Adrenal gland (tissue), 12 donors: Measurements from ENCODE around the gene RGS3. TPM values are rescaled to one million over a fixed set of nuclear protein-coding genes. Genes with fewer than 3 reads are reported as not detected.

Experiments
- DNase-seq, 7 donors: peaks; one replicate each; pipeline ENCODE4 v3.0.0-alpha.2; 2019 to 2020
- H3K27ac ChIP-seq, 5 donors: fragments of 200-600 bp; sonication (generic) in 4 of 5; 1 replicate in 3 of 5; 2 replicates in 2 of 5; pipeline versions ENCODE4 v1.5.1 to v1.8.0; 2016 to 2020; ENCODE audit warnings: mild to moderate bottlenecking in 1 of 5
- H3K27me3 ChIP-seq: fragments of 200-600 bp; 2 replicates; pipeline ENCODE4 v1.8.0; 2021
- H3K36me3 ChIP-seq, 2 donors: fragments of 200-600 bp; replicated peaks in 1 of 2; 1 replicate in 1 of 2; 2 replicates in 1 of 2; pipeline versions ENCODE4 v1.5.1 to v1.8.0; 2018 to 2022
- H3K4me1 ChIP-seq, 2 donors: fragments of 200-600 bp; replicated peaks in 1 of 2; 1 replicate in 1 of 2; 2 replicates in 1 of 2; pipeline versions ENCODE4 v1.5.1 to v1.8.0; 2018 to 2021
- H3K4me3 ChIP-seq, 4 donors: fragments of 200-600 bp; sonication (generic) in 3 of 4; one replicate each; pipeline ENCODE4 v1.5.1; 2016 to 2018
- H3K9me3 ChIP-seq, 3 donors: fragments of 200-600 bp; sonication (generic) in 1 of 3; replicated peaks in 1 of 3; 1 replicate in 2 of 3; 2 replicates in 1 of 3; pipeline versions ENCODE4 v1.5.1 to v1.8.0; 2016 to 2021
- POLR2A ChIP-seq, 2 donors: fragments of 450-650 bp; IDR thresholded peaks; one replicate each; pipeline ENCODE4 v1.6.1; 2017; ENCODE audit warnings: antibody characterized with exemption in 2 of 2, mild to moderate bottlenecking in 2 of 2, moderate library complexity in 1 of 2
- WGBS, 4 donors: extraction: QIAGEN DNeasy Blood & Tissue Kit in 2 of 4; methylation state at CpG; one replicate each; pipeline versions ENCODE4 v1.1.5 to v1.1.7; 2013 to 2017; 5-methylcytosine and 5-hydroxymethylcytosine counted together
- intact Hi-C, 2 donors: fragments of 100-400 bp; cut with DNase I; formaldehyde crosslinking; loops; one replicate each; pipeline versions ENCODE4 v1.14.1 to v1.15.0; 2022 to 2023
- polyA plus RNA-seq, 3 donors: library from polyadenylated mRNA; stranded (reverse); fragments of 200-250 nt in 2 of 3; fragments of 350-450 nt in 1 of 3; fragmentation: Illumina TruSeq in 1 of 3; extraction: RNeasy Lipid Tissue Mini Kit (QIAGEN cat#74804) in 1 of 3; gene quantifications; one replicate each; pipeline ENCODE4 v1.2.3, GENCODE V29; 2013 to 2014
- total RNA-seq, 9 donors: library from RNA; depleted of rRNA in 4 of 9; stranded (reverse); fragments of >200 nt in 4 of 9; fragments of 120-200 nt in 1 of 9; fragmentation: NEBNext Ultra II Directional in 1 of 9; extraction: Animal tissue kit (Norgen Biotek cat#: 25700) in 1 of 9; gene quantifications; one replicate each; pipeline versions ENCODE4 v1.1.0 to v1.2.4, GENCODE V29; 2013 to 2023
- TF ChIP-seq, protein P1 (sequence below), 6 experiments: fragments of 450-650 bp in 4 of 6; fragments of 200-600 bp in 2 of 6; sonication (generic) in 1 of 6; IDR thresholded peaks; 1 replicate in 5 of 6; 2 replicates in 1 of 6; pipeline versions ENCODE4 v1.5.1 to v1.8.0; 2016 to 2021; ENCODE audit warnings: antibody characterized with exemption in 6 of 6, mild to moderate bottlenecking in 2 of 6, moderate library complexity in 1 of 6
- donor health status: healthy with polysubstance abuse.
- donor health status: Bipolar disorder and iron deficiency.
- donor health status: DM: yes; HTN: yes; CAD: no.
- donor health status: DM: no; HTN: no; CAD: no.
- donor health status: DM: no; HTN: no; CAD: no.
- donor health status: DM: yes; HTN: yes; CAD: no.

Gene RGS3
- total and polyA plus RNA-seq, 12 donors, result 34.5 to 126 (median 65.6) TPM

DNA sequence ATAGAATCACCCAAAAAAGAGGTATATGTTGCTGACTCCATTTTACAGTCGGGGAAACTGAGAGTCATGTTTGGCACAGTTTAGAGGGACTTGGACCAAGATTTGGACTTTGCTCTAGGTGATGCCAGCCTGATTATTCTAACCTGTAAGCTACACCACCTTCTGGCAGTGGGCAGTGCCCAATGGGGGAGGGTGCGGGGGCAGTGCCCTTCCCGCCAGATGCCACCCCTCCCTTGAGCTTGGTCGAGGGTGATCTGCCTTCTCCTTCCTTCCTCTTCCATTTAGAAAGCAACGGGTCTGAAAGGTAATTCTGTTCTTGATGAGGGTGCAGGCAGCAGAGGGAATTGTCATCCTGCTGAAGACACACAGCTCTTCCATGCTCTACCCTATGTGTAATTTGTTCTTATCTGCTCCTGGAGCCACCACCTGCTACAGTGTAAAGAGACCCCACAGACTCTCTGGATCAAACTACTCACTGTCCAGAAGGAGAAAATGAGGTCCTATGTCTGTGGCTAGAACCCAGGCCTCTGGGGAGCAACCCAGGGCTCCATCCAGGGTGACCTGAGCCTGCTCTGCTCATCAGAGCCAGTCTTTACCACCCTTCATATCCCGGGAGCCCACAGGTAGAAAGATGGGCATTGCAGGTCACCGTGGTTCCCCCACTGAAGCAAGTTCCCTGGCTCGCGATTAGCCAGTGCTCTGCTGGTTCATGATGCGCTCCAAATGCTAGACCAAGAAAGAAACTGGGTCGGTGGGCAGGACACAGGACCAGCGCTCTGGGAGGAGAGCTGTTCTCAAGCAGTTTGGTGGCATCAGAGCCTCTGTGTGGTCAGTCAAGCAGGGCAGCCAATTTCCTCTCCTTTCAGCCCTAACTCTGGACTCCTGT is 156.2 kb downstream of the RGS3 start:
- Histone ChIP-seq H3K9me3 (no peaks in the 10 kb centered on the region), H3K36me3 (no peaks in the 10 kb centered on the region), H3K4me3 (no peak overlapping the region), H3K4me1 (peaks cover 11 to 33% of the 10 kb centered on the region in 2 donors), H3K27me3 (no peaks in the 10 kb centered on the region), H3K27ac (peak overlapping the region in 3 of 5 donors; percentile 63 to 93 (median 83))
- no peak for TF ChIP-seq POLR2A (IDR thresholded peaks at IDR 0.05)
- TF ChIP-seq, protein P1, sequence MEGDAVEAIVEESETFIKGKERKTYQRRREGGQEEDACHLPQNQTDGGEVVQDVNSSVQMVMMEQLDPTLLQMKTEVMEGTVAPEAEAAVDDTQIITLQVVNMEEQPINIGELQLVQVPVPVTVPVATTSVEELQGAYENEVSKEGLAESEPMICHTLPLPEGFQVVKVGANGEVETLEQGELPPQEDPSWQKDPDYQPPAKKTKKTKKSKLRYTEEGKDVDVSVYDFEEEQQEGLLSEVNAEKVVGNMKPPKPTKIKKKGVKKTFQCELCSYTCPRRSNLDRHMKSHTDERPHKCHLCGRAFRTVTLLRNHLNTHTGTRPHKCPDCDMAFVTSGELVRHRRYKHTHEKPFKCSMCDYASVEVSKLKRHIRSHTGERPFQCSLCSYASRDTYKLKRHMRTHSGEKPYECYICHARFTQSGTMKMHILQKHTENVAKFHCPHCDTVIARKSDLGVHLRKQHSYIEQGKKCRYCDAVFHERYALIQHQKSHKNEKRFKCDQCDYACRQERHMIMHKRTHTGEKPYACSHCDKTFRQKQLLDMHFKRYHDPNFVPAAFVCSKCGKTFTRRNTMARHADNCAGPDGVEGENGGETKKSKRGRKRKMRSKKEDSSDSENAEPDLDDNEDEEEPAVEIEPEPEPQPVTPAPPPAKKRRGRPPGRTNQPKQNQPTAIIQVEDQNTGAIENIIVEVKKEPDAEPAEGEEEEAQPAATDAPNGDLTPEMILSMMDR (IDR thresholded peaks at IDR 0.05), result no peak
- 61 to 77% (median 71%) methylated on average over 6 to 12 of the region's 12 CpGs for WGBS, 4 donors
- DNase-seq, result peak in 2 of 7 donors; percentile 14 to 42
- intact Hi-C loops, result no loop called here

DNA sequence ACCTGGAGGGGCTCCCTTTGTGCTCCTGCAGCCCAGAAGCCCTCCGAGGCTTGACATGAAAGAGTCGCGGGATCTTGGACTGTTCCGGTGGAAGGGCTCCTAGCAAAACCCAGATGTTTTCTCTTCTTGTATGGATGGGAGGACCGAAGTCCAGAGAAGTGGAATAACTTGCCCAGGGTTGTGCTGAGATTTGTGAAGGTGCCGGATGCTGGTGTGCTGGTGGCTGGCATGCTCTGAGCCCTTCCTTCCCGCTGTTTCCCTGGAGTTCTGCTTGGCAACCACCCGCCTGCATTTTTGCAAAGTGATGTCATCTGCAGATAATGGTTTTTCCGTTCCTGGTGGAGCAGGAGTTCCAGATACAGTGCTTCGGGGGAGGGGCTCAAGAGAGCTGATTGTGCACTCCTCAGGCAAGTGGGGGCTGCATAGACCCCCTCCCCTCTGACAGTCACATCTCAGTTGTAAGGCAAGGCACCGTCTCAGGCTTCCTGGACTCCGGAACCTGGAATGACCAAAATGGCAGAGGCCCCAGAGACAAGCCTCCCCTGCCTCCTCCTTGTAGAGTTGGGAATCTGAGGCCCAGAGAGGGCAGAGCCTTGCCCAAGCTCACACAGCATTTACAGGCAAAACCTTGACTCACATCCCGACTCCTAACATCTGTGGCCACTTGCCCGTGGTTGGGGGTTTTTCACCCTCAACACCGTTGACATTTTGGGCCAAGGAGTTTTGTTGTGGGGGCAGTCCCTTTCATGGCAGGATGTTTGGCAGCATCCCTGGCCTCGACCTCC is 157.0 kb downstream of the RGS3 start:
- Histone ChIP-seq H3K4me1 (peaks cover 11 to 28% of the 10 kb centered on the region in 2 donors), H3K27me3 (no peaks in the 10 kb centered on the region), H3K9me3 (no peaks in the 10 kb centered on the region), H3K36me3 (no peaks in the 10 kb centered on the region), H3K4me3 (no peak overlapping the region), H3K27ac (peak overlapping the region in 4 of 5 donors; percentile 63 to 93 (median 74))
- peak; percentile 77 to 95 (median 88) for DNase-seq
- peak in 1 of 2 donors; percentile 20 for TF ChIP-seq POLR2A (IDR thresholded peaks at IDR 0.05)
- TF ChIP-seq, protein P1 (IDR thresholded peaks at IDR 0.05), result no peak
- WGBS, 4 donors, result 33 to 39% (median 34%) methylated on average over 14 to 16 of the region's 16 CpGs
- intact Hi-C loops, result no loop called here

DNA sequence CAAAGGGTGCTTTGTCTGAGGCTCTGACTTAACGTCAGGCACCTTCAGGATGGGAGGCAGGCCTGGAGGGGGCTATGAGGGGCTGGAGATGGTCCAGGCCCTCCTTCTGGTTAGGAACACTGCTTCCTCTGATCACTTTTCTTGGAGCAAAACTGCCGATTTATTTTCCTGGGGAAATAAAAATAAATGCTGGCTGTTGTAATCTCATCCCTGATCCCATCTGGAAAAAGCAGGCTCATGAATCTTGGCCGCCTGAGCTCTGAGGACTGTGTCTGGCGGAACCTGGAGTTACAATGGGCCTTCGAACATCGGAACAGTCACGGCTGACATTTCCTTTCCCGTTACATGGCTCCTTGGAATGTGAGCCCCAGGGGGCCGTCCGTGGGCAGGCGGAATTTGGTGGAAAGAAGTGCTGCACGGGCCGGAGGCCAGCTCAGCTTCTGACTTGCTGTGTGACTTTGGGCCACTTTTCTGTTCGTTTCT is 157.8 kb downstream of the RGS3 start:
- intact Hi-C loops, result no loop called here
- no peaks in the 10 kb centered on the region for H3K27me3 ChIP-seq
- peaks cover 11 to 23% of the 10 kb centered on the region in 2 donors for H3K4me1 ChIP-seq
- no peak overlapping the region for H3K4me3 ChIP-seq
- H3K9me3 ChIP-seq, result no peaks in the 10 kb centered on the region
- DNase-seq, result peak; percentile 42 to 88 (median 61)
- TF ChIP-seq, protein P1 (IDR thresholded peaks at IDR 0.05), result no peak
- TF ChIP-seq POLR2A (IDR thresholded peaks at IDR 0.05), result peak in 1 of 2 donors; percentile 21
- 50 to 60% (median 53%) methylated on average over 13 to 14 of the region's 14 CpGs for WGBS, 4 donors
- no peaks in the 10 kb centered on the region for H3K36me3 ChIP-seq
- peak overlapping the region in 4 of 5 donors; percentile 63 to 93 (median 74) for H3K27ac ChIP-seq

DNA sequence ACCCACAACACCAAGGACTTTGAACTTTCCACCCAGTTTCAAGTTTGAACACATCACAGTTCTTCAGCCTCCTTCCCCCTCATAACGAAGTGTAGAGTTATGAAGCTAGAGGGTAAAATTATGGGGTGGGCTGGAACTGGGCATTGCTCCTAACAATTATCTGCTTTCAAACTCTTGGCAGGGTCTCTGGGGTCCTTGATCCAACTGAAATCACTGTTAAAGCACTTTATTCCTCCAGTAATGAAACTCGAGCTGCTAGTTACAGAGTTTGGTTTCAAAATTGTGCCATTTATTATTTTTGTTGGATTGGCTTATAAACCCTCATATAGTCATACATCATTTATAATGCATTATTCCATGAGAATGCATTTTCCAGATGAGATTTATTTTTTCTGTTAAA is 158.5 kb downstream of the RGS3 start:
- TF ChIP-seq POLR2A (IDR thresholded peaks at IDR 0.05), result no peak
- TF ChIP-seq, protein P1 (IDR thresholded peaks at IDR 0.05), result no peak
- H3K9me3 ChIP-seq, result no peaks in the 10 kb centered on the region
- H3K4me1 ChIP-seq, result peaks cover 11 to 21% of the 10 kb centered on the region in 2 donors
- intact Hi-C loops, result no loop called here
- H3K36me3 ChIP-seq, result no peaks in the 10 kb centered on the region
- no peaks in the 10 kb centered on the region for H3K27me3 ChIP-seq
- 75 to 90% (median 80%) methylated on average over 2 of the region's 2 CpGs for WGBS, 4 donors
- peak in 2 of 7 donors; percentile 1 to 10 for DNase-seq
- H3K4me3 ChIP-seq, result no peak overlapping the region
- H3K27ac ChIP-seq, result peak overlapping the region in 2 of 5 donors; percentile 83 to 93
